ENCODE measurements around the gene UGT1A4. TPM values are rescaled to one million over a fixed set of nuclear protein-coding genes. Genes with fewer than 3 reads are reported as not detected.

UGT1A4 gene
- total and polyA plus RNA-seq, 2 donors (not counting 3 experiments of a cell fraction or from before 2014, with no cell fraction given): not detected

DNA sequence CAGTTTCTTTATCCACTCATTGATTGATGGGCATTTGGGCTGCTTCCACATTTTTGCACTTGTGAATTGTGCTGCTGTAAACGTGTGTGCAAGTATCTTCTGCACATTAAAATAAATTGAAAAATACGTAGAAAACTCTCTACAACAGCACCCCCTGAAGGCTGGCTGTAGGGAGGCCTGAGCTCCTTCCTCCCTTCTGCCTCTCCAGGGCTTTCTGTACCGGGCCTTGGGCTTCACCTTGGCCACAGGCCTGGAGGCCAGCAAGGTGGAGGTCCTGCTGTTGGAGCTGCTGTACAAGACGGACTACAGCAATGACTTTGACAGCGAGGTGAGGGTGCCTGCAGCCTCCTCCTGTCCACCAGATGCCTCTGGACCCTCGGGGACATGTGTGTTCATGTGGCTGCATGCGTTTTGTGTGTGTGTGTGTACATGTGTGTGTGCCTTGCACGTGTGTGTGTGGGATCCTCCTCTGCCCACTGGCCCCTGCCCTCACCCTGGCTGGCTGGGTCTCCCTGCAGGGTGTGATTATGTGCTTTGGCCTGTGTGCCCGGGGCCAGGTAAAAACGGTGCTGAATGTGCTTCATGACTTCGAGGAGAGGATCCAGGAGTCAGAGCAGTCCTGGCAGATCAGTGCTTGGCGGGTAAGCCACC lies 88.8 kb downstream of the UGT1A4 start:
- H3K9me3 ChIP-seq (replicated peaks; ENCODE audit: control insufficient read depth, insufficient read depth, low read length): no peaks in the 10 kb centered on the region
- no peak for TF ChIP-seq POLR2AphosphoS5 (IDR thresholded peaks at IDR 0.05; ENCODE audit: insufficient read depth, low read depth, low read length)
- TF ChIP-seq, protein P1, sequence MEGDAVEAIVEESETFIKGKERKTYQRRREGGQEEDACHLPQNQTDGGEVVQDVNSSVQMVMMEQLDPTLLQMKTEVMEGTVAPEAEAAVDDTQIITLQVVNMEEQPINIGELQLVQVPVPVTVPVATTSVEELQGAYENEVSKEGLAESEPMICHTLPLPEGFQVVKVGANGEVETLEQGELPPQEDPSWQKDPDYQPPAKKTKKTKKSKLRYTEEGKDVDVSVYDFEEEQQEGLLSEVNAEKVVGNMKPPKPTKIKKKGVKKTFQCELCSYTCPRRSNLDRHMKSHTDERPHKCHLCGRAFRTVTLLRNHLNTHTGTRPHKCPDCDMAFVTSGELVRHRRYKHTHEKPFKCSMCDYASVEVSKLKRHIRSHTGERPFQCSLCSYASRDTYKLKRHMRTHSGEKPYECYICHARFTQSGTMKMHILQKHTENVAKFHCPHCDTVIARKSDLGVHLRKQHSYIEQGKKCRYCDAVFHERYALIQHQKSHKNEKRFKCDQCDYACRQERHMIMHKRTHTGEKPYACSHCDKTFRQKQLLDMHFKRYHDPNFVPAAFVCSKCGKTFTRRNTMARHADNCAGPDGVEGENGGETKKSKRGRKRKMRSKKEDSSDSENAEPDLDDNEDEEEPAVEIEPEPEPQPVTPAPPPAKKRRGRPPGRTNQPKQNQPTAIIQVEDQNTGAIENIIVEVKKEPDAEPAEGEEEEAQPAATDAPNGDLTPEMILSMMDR (IDR thresholded peaks at IDR 0.05; ENCODE audit: extremely low read depth in 1 of 2, insufficient read depth in 1 of 2, low read depth in 1 of 2, low read length in 2 of 2): no peak
- no peak for TF ChIP-seq EZH2 (IDR thresholded peaks at IDR 0.05; ENCODE audit: borderline replicate concordance, low read depth, low read length, severe bottlenecking)
- no peak for TF ChIP-seq JUN (IDR thresholded peaks at IDR 0.05; ENCODE audit: borderline replicate concordance, insufficient read depth, insufficient read length, low read depth)
- TF ChIP-seq FOS (IDR thresholded peaks at IDR 0.05; ENCODE audit: borderline replicate concordance, insufficient read depth, low read length): no peak
- no peak for TF ChIP-seq MYC (IDR thresholded peaks at IDR 0.05; ENCODE audit: low read depth, low read length)
- TF ChIP-seq, protein P2, sequence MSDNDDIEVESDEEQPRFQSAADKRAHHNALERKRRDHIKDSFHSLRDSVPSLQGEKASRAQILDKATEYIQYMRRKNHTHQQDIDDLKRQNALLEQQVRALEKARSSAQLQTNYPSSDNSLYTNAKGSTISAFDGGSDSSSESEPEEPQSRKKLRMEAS (IDR thresholded peaks at IDR 0.05; ENCODE audit: insufficient read depth, insufficient read length): no peak
- TF ChIP-seq POLR2A (IDR thresholded peaks at IDR 0.05; ENCODE audit: low read depth, low read length): no peak
- FAIRE-seq (no peak), DNase-seq (ENCODE audit: low read depth, low spot score) (no peak)
- CTCF ChIA-PET: interaction anchor here (1.0 to 1.8 kb wide), 2 partner anchors 359 to 364 kb away, joined by 3 to 7 read pairs; no protein-coding TSS in a partner anchor
- H4K20me1 ChIP-seq (replicated peaks; ENCODE audit: control insufficient read depth, extremely low read depth, insufficient read depth, low read length): no peaks in the 10 kb centered on the region
- no TSS peak for BruUV-seq (replicated peaks)
- no peak overlapping the region for H3K4me2 ChIP-seq (ENCODE audit: insufficient read depth, low read length)
- no peak overlapping the region for H3K4me3 ChIP-seq (replicated peaks in 1 of 3; ENCODE audit: insufficient read depth in 1 of 3, low read depth in 1 of 3, low read length in 3 of 3)
- H3K27ac ChIP-seq (ENCODE audit: insufficient read depth, low read depth, low read length): no peak overlapping the region
- intact Hi-C loops (cut with micrococcal nuclease) (no loop called here), dilution Hi-C loops (cut with MboI; ENCODE audit: extremely low pct_ligation_motif_present, low sequenced_read_pairs) (no loop called here)
- H3K27me3 ChIP-seq (ENCODE audit: control insufficient read depth in 2 of 2, insufficient read depth in 2 of 2, low read length in 2 of 2): peaks cover 0 to 1% of the 10 kb centered on the region in 2 experiments
- H3K4me1 ChIP-seq (ENCODE audit: control insufficient read depth, extremely low read depth, insufficient read depth, low read length): no peaks in the 10 kb centered on the region
- no peaks in the 10 kb centered on the region for H3K36me3 ChIP-seq (ENCODE audit: control insufficient read depth in 2 of 2, extremely low read depth in 1 of 2, insufficient read depth in 2 of 2, low read length in 2 of 2)
- H3K9ac ChIP-seq (replicated peaks; ENCODE audit: extremely low read depth, insufficient read depth, low read length): no peak overlapping the region
- no peak overlapping the region for H2AFZ ChIP-seq (ENCODE audit: low read depth, low read length)
- H3K79me2 ChIP-seq (ENCODE audit: control insufficient read depth, insufficient read depth, low read length): no peaks in the 10 kb centered on the region
- POLR2A ChIA-PET: no interaction called here
- H3K9me1 ChIP-seq (replicated peaks; ENCODE audit: control insufficient read depth, extremely low read depth, insufficient read depth, low read length): no peaks in the 10 kb centered on the region

Data from endothelial cell of umbilical vein (primary cell).